Smooth muscle cell (in vitro differentiated cells): ENCODE results near the gene GRIPAP1. TPM values are rescaled to one million over a fixed set of nuclear protein-coding genes. Genes with fewer than 3 reads are reported as not detected.
A peak's percentile ranks its signal among the peaks of the same experiment; 100 is the strongest.

ENCODE experiments used
- DNase-seq: peaks from one replicate; lab custom pipeline; 2025; ENCODE audit not compliant: unreplicated experiment; lab: John Stamatoyannopoulos, UW
- H2AFZ ChIP-seq: fragments of 200-600 bp; sonication (generic); 2 replicates; pipeline ENCODE4 v1.6.0; 2016; ENCODE audit warnings: antibody characterized with exemption, low read depth, mild to moderate bottlenecking
- H3F3A ChIP-seq: fragments of 200-600 bp; sonication (generic); 2 replicates; pipeline ENCODE4 v1.6.0; 2017; ENCODE audit warnings: antibody characterized with exemption, low read depth
- H3K27ac ChIP-seq: fragments of 200-600 bp; sonication (generic); 2 replicates; pipeline ENCODE4 v1.5.1; 2016; ENCODE audit warnings: low read depth, mild to moderate bottlenecking
- H3K27me3 ChIP-seq: fragments of 200-600 bp; sonication (generic); 2 replicates; pipeline ENCODE4 v1.6.1; 2016; ENCODE audit warnings: low read depth, mild to moderate bottlenecking
- H3K36me3 ChIP-seq: fragments of 200-600 bp; sonication (generic); 2 replicates; pipeline ENCODE4 v1.5.1; 2016; ENCODE audit warnings: low read depth
- H3K4me1 ChIP-seq: fragments of 200-600 bp; sonication (generic); 2 replicates; pipeline ENCODE4 v1.5.1; 2016; ENCODE audit warnings: low read depth
- H3K4me2 ChIP-seq: fragments of 200-600 bp; sonication (generic); 2 replicates; pipeline ENCODE4 v1.6.0; 2016; ENCODE audit warnings: mild to moderate bottlenecking
- H3K4me3 ChIP-seq: fragments of 200-600 bp; sonication (generic); 2 replicates; pipeline ENCODE4 v1.5.1; 2016; ENCODE audit warnings: mild to moderate bottlenecking
- H3K79me2 ChIP-seq: fragments of 200-600 bp; sonication (generic); 2 replicates; pipeline ENCODE4 v1.6.0; 2016; ENCODE audit warnings: low read depth, mild to moderate bottlenecking
- H3K9ac ChIP-seq: fragments of 200-600 bp; sonication (generic); 2 replicates; pipeline ENCODE4 v1.6.0; 2016; ENCODE audit warnings: low read depth
- H3K9me3 ChIP-seq: fragments of 200-600 bp; sonication (generic); replicated peaks from 2 replicates; pipeline ENCODE4 v1.5.1; 2016; ENCODE audit warnings: low read depth
- H4K20me1 ChIP-seq: fragments of 200-600 bp; sonication (generic); 2 replicates; pipeline ENCODE4 v1.6.0; 2016; ENCODE audit warnings: low read depth
- WGBS: methylation state at CpG from one replicate; pipeline ENCODE4 v1.1.7; 2016; ENCODE audit warnings: low lambda C conversion rate; 5-methylcytosine and 5-hydroxymethylcytosine counted together
- polyA plus RNA-seq: library from polyadenylated mRNA; unstranded; fragments of >200 nt; fragmentation: Nextera tagmentation; extraction: Ambion mirVana; gene quantifications from 2 replicates; pipeline ENCODE4 v1.2.1, GENCODE V29; 2016
- total RNA-seq: library from RNA; depleted of rRNA; stranded (reverse); fragments of >200 nt; gene quantifications from 2 replicates; pipeline ENCODE4 v1.2.3, GENCODE V29; 2014
- TF ChIP-seq, protein P1 (sequence below): fragments of 200-600 bp; sonication (generic); IDR thresholded peaks from 2 replicates; pipeline ENCODE4 v1.5.1; 2017; ENCODE audit warnings: borderline replicate concordance, mild to moderate bottlenecking, antibody characterized with exemption; ENCODE audit not compliant: insufficient read depth, poor library complexity, severe bottlenecking

GRIPAP1 gene
- total and polyA plus RNA-seq, 2 experiments from 2014 or later, result 10.0 to 14.9 TPM

DNA sequence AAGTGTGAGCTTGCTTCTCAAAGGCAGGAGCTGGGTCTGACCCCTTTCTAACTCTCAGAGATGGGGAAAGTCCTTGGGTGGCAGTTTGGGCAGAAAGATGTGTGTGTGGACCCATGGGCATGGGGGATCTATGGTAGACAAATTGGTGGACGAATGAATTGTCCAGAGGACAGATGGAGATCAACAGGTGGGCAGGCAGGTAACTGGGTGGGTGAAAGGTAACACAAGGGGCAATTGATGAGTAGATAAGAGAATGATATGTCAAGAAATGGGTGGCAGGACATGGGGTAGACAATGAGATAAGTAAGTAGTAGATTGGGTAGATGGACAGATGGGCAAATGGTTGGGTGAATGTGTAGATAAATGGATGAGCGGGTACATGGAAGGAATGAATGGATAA is 27.5 kb downstream of the GRIPAP1 start:
- no peak overlapping the region for H3K27ac ChIP-seq
- H3K4me1 ChIP-seq, result no peaks in the 10 kb centered on the region
- H3K9me3 ChIP-seq, result no peaks in the 10 kb centered on the region
- no peak overlapping the region for H2AFZ ChIP-seq
- no peak overlapping the region for H3K9ac ChIP-seq
- H4K20me1 ChIP-seq, result no peaks in the 10 kb centered on the region
- no peaks in the 10 kb centered on the region for H3K36me3 ChIP-seq
- no peak overlapping the region for H3K4me2 ChIP-seq
- TF ChIP-seq, protein P1, sequence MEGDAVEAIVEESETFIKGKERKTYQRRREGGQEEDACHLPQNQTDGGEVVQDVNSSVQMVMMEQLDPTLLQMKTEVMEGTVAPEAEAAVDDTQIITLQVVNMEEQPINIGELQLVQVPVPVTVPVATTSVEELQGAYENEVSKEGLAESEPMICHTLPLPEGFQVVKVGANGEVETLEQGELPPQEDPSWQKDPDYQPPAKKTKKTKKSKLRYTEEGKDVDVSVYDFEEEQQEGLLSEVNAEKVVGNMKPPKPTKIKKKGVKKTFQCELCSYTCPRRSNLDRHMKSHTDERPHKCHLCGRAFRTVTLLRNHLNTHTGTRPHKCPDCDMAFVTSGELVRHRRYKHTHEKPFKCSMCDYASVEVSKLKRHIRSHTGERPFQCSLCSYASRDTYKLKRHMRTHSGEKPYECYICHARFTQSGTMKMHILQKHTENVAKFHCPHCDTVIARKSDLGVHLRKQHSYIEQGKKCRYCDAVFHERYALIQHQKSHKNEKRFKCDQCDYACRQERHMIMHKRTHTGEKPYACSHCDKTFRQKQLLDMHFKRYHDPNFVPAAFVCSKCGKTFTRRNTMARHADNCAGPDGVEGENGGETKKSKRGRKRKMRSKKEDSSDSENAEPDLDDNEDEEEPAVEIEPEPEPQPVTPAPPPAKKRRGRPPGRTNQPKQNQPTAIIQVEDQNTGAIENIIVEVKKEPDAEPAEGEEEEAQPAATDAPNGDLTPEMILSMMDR, result no peak
- no peaks in the 10 kb centered on the region for H3K79me2 ChIP-seq
- no peak overlapping the region for H3K4me3 ChIP-seq
- no peaks in the 10 kb centered on the region for H3K27me3 ChIP-seq
- WGBS, result 61% methylated on average over 2 of the region's 2 CpGs
- H3F3A ChIP-seq, result no peaks in the 10 kb centered on the region
- no peak for DNase-seq

DNA sequence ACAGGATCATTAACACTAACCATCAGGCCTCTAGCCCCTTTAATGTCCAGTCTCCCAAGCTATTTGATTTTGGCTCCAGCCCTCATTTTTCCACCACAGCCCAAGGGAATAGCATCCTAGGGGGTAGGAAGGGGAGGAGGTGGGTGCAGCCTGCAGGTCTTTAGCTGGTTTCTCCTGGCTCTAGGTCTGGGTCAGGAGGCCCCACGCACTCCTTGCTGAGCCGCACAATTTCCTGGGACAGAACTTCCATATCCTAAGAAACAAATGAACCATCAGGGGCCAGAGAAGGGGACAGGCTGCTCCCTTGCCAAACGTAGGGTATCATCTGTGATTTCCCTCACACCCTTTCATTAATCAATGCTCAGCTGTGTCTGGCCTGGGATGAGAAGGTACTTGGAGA is 28.0 kb downstream of the GRIPAP1 start:
- Histone ChIP-seq H3K79me2 (no peaks in the 10 kb centered on the region), H3K27ac (no peak overlapping the region), H3F3A (no peaks in the 10 kb centered on the region), H3K9me3 (no peaks in the 10 kb centered on the region), H4K20me1 (no peaks in the 10 kb centered on the region), H3K4me1 (no peaks in the 10 kb centered on the region), H3K4me2 (no peak overlapping the region), H3K9ac (no peak overlapping the region), H2AFZ (no peak overlapping the region), H3K4me3 (no peak overlapping the region), H3K27me3 (no peaks in the 10 kb centered on the region), H3K36me3 (no peaks in the 10 kb centered on the region)
- 86% methylated on average over 3 of the region's 3 CpGs for WGBS
- no peak for DNase-seq
- TF ChIP-seq, protein P1, result no peak

DNA sequence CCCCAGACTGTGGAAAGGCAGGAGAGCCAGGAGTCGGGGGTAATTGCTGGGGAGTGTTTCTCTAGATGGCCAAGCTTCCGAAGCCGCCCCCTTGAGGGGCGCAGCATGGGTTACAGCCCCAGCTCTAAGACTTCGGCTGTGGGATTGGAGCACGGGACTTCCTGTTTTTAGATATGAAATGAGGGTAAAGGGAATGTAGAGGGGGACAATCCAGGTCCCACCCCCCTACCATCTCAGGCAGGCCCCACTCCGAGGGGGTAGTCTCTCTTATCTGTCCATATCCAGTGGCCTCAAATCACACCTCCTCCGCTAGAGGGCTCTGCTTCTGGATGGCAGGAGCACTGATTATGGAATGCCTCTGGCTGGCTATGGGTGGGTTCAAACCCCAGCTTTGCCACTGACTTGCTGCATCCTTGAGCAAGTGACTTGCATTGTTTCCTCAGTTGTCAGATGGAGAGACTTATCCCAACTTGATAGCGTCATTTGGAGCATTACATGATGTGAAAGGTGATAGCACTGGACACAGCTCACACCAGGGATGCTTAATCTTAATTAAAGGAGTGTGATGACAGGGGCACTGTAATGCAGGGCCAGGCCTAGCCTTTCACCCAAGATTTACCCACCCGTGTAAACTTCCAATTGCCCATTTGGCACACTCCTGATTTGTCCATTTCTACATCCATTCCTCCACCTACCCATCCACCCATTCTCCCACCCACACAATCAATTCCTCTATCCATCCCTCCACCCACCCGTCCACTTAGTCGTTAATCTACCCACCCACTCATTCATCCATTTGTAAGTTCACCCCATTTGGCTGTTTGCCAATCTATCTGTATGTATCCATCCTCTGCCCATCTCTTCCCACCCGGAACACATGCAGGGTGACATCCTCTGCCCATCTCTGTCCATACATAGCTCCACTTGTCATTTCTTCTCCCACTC is 29.6 kb downstream of the GRIPAP1 start:
- 43% methylated on average over 13 of the region's 13 CpGs for WGBS
- Histone ChIP-seq H2AFZ (no peak overlapping the region), H3K4me2 (peak overlapping the region; percentile 87)

More for the DNA sequence above, 29.6 kb downstream of the GRIPAP1 start:
- no peaks in the 10 kb centered on the region for H3K9me3 ChIP-seq
- peak overlapping the region; percentile 46 for H3K4me3 ChIP-seq
- H3K9ac ChIP-seq, result no peak overlapping the region
- no peak overlapping the region for H3K27ac ChIP-seq
- no peaks in the 10 kb centered on the region for H3K27me3 ChIP-seq
- no peaks in the 10 kb centered on the region for H3K4me1 ChIP-seq
- H3K79me2 ChIP-seq, result no peaks in the 10 kb centered on the region
- TF ChIP-seq, protein P1, result peak; percentile 46
- no peaks in the 10 kb centered on the region for H3K36me3 ChIP-seq
- no peaks in the 10 kb centered on the region for H3F3A ChIP-seq
- no peak for DNase-seq
- no peaks in the 10 kb centered on the region for H4K20me1 ChIP-seq
